Head of caudate nucleus (tissue), 42 donors: Measurements from ENCODE around the gene ARMC8.

ENCODE experiments used
- DNase-seq, 42 donors: peaks; one replicate each; pipeline versions ENCODE4 v3.0.0 to v3.0.0-alpha.2; 2020 to 2021; ENCODE audit warnings: mixed read lengths in 7 of 42
- intact Hi-C: fragments of 100-400 bp; cut with DNase I; formaldehyde crosslinking; loops from one replicate; pipeline ENCODE4 v1.15.0; 2022

ARMC8 gene

DNA sequence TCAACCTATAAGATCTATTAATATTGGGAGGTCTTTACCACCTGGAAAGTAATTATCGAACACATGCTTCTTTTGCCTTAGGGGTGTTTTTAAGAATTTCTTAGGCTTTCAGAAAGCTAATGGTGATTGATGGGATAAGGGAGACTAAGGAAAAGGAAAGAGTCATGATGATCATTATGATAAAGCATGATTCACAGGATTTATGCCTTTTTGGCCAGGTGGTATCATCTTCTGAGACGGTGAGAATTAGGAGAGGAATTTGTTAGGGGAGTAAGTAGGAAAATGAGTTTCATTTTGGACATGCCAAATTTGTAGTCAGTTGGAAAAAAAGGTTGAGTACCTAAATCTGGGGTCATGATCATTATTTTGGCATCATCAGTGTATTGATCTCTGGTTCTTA is 8.9 kb downstream of the ARMC8 start:
- intact Hi-C loops = no loop called here

GRCh38 chr3:138197058-138197457 is 10.0 kb downstream of the ARMC8 start:
- intact Hi-C loops = no loop called here
- peak in 20 of 42 donors; percentile 12 to 76 (median 32) for DNase-seq

More for the DNA sequence above, 8.9 kb downstream of the ARMC8 start:
- DNase-seq = no peak

DNA sequence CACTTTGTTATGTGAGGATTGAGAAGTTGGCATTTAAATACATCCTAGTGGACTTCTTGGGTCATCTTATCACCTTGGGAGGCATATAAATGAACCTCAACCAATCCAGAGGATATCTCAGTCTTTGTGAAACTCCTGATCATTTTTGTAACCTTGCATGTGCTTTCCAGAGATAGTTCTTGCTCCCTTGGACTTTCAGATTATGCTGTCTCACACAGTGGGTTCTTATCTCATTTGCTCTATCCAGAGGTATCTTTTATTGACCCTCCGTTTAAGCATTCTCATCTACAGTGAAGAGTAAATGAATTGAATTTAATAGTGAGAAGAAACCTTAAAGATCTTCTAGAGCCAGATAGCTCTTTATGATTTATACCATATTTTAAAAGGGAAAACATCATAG is 10.4 kb downstream of the ARMC8 start:
- DNase-seq = no peak
- intact Hi-C loops = no loop called here

DNA sequence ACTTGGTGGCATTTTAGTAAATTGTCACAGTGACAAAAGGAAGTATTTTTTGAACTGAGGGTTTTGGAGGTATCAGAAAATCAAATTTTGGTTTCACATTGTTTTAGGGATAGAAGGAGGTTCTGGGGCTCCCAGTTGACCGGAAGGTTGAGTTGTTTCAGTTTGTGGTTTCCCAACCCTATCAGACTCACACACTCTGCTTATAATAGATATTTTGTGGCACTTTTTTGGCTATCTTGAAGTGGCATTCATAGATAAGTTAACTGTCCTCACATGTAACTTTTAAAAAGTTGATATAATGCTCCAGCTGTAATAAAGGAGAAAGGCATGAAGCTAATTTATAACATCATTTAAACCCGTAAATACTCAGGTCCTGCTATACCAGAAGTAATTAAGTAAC is 12.8 kb downstream of the ARMC8 start:
- intact Hi-C loops = no loop called here
- no peak for DNase-seq

DNA sequence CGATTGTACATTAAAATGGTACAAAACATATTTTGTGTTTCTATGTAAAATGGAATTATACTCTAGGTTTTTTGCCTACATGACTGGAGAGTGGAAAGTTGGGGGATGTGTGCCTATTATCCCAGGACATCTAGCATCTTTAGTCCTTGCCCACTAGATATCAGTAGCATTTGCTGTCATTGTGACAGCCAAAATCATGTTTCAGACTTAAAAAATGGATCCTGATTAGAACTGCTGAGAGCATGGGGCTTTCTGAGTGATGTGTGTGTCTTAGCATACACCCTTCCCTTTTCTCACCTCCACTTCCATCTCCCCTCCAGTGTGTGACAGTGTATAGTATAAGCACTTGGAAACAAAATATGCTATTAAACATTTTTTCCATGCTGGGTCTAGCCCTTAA is 13.3 kb downstream of the ARMC8 start:
- no peak for DNase-seq
- intact Hi-C loops = no loop called here

GRCh38 chr3:138202945-138203701 is 16.0 kb downstream of the ARMC8 start:
- intact Hi-C loops = no loop called here
- DNase-seq = no peak

GRCh38 chr3:138203938-138204337 is 16.8 kb downstream of the ARMC8 start:
- intact Hi-C loops = no loop called here
- no peak for DNase-seq

DNA sequence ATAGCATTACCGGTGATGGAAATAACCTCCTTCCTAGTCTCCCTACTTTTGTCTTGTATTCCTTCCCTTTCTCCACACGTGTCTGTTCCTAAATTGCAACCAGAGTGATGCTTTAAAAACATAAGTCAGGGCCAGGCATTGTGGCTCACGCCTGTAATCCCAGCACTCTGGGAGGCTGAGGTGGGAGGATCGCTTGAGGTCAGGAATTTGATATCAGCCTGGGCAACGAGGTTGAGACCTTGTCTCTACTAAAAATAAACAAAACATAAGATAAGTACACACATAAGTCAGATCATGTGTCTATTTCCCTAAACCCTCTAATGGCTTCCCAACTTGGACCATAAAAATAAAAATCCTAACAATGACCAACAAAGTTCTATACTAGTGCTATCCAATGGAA is 18.4 kb downstream of the ARMC8 start:
- no peak for DNase-seq
- intact Hi-C loops = no loop called here

DNA sequence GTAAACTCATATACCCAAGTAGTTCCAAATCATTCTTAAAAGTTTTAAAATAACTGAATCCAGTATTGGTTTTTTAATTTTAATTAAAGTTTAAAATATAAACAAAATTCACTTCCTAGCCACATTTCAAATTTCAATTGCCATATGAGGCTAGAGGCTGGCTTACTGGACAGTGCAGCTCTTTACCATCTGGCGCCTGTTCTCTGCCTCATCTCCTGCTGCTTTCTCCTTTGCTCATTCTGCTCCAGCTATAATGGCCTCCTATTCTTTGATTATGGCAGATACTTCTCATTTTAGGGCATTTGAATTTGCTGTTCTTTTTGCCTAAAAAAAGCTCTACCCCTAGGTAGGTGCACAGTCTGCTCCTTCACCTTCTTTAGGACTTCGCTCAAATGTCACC is 19.1 kb downstream of the ARMC8 start:
- intact Hi-C loops = no loop called here
- DNase-seq = no peak

DNA sequence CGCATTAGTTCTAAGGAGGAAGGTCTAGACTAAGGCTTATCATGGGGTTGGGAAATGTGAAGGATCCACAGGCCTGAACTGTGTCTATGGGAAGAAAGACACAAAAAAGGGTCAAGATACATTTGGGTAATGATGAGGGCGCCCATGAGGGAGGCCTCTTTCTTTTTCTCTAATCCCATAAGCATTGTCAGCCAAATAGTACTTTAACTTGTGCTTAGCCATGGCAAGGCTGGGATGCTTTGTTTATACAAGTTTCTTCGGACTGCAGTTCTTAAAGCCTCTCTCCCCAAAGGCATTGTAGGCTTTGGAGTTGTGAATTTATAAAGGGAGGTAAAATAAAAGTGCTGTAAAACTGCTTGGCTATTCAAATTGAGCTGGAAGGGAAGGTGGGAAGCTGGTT is 23.4 kb downstream of the ARMC8 start:
- intact Hi-C loops = no loop called here
- DNase-seq = no peak

GRCh38 chr3:138213398-138214085 is 26.4 kb downstream of the ARMC8 start:
- intact Hi-C loops = no loop called here
- no peak for DNase-seq

DNA sequence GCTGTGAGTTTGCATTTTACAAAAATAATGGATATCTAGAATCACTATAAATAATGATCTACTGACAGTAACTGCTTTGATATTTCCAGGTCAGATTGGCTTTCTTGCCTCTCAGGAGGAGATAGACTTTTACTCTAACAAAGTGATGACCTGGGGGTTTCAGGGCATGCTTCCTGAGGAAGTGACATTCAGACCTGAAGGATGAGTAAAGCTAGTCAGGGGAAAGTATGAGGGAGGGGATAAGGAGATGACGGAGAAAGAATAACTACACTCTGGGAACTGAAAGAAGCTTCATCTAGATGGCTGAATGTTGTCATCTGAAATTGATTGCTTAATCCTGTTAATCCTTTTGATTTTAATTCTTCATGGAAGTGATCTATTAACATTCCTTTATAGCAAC is 32.2 kb downstream of the ARMC8 start:
- intact Hi-C loops = no loop called here
- no peak for DNase-seq

DNA sequence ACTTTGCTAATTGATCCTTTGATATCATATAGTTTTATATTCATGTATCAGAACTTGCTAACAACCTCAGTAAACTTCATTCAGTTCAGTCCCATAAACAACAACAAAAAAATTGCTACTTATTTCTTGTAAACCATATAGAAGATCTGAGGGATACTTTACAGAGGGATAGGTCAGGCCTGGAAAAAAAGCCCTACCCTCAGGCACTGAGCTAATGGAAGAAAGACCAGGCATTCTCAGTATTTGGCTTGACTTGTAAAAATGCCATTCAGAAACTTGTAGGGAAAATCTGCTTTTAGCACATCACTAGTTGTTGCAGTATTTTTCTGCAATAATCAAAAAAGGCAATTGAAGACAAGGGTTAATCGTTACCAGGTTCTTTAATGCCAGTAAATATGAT is 33.1 kb downstream of the ARMC8 start:
- intact Hi-C loops = no loop called here
- no peak for DNase-seq

- no peak for DNase-seq
- intact Hi-C loops = no loop called here
Measured at GRCh38 chr3:138220788-138221187, 33.7 kb downstream of the ARMC8 start.

DNA sequence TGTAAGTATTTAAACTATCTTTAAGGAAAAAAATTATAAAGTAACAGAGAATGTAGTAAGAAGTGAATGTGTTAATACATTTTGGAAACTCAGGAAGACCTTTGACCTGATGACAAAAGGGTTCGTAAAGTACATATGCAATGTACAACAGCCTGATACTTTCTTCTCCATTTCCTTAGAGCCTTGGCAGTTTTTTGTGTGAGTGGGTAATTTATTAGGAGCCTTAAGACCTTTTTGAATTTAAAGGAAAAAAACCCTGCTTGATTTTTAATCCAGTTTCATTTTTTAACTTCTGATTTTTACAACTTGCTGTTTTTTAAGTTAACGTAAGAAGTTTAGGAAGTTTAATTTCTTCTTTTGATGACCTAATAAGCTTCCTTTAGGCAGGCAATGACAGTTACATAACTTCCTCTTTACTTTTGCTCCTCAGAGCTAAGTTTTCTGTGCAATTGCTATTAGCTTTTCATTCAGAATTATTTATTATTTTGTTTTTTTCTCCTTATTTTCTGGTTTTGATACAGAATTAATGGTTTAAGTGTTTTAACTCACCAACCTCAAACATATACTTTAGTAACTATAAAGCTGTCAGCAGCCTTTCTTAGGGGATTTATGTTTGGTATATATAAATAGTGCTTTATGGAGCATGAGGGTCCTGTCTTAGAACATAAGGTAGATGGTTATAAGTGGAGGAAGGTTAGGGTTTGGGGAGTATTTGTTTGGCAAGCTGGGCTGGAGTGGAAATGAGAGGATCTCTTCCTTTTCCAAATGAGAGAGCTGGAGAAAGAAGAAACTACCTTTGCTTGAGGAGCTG is 35.2 kb downstream of the ARMC8 start:
- DNase-seq = no peak
- intact Hi-C loops = no loop called here

GRCh38 chr3:138222942-138223287 is 35.8 kb downstream of the ARMC8 start:
- intact Hi-C loops = no loop called here
- no peak for DNase-seq

DNA sequence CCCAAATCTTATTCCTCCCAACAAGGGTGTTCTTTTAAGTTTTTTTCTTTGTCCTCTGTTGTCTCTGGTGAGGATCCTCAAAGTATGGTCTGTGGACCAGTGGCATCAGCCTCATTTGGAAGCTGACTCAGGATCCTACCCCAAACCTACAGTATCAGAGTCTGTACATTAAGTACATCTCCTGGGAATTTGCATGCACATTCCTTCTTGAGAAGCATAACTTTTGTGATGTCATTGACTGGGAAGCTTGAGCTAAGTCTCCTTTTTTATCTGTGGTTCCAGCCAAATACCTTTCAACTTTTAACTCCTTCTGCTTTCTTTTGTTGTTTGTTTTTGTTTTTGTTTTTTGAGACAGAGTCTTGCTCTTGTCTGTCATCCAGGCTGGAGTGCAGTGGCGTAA is 40.5 kb downstream of the ARMC8 start:
- DNase-seq = no peak
- intact Hi-C loops = no loop called here

DNA sequence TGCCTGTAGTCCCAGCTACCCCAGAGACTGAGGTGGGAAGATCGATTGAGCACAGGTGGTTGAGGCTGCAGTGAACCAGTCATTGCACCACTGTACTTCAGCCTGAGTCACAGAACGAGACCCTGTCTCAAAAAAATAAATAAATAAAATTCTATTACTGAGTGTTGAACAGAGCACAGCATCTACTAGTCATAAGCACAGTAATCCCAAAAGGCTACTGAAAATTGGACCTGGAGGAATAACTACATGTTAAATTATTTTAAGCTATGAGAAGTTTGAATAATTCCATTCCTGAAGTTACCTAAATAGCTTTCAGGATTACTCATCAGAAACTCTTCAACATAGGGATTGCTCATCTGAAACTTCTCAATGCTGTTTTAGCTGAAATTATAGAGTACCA is 43.4 kb downstream of the ARMC8 start:
- intact Hi-C loops = no loop called here
- no peak for DNase-seq

DNA sequence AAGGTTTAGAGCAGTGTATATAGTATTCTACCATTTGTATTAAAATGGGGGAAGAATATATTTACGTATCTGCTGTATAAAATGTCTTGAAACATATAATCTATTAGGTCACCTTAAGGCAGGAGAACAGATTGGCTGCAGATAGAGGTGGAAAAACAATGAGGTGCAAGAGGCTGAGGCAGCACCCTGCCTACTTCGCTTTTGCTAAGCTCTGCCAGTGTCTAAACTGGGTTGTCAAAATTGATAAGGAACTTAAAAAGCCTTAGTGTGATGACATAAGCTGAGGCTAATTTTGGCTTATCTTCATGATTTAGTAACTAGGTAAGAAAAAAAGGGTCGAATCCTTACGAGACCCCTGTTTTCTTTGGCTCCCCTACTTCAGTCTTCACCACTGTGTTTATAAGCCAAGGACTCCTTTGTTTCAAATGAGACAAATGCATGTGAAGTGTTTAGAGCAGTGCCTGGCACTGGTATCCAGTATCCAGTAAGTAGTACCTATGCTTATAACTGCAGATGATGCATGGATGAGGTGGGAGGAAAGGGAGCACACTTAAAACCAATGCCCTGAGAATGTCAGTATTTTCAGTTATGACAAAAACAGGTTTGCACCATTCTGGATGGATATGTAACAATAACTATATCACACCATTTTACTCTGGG is 45.7 kb downstream of the ARMC8 start:
- peak in 11 of 42 donors; percentile 13 to 53 (median 29) for DNase-seq
- intact Hi-C loops = no loop called here
